ENCODE measurements around the gene EWSR1. TPM values are rescaled to one million over a fixed set of nuclear protein-coding genes. Genes with fewer than 3 reads are reported as not detected.

Gene EWSR1
- total and polyA plus RNA-seq, 2 donors (not counting 3 experiments of a cell fraction or from before 2014, with no cell fraction given), result 305 to 588 TPM

DNA sequence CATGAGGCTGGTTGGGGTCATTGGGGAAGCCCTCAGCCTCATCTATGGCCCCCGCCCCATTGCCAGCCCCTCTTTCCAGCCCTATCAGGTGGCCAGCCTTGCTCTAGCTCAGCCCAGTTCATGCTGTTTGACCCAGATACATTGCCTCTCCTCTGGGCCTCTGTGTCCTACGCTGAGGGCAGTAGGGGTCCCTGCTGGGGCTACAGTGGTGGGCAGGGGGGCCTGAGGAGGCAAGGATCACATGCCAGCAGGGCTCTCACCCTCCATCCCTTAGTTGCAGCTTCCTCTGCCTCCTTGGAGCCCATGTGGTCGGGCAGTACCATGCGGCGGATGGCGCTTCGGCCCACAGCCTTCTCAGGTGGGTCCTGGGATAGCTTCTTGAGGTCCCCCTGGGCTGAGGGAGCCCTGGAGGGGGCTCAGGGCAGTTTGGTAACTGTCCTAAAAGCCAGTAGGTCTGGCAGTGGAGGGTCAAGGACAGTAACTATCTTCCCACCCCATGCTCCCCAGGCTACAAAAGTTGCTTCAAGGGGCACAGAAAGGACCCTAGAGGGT, 43.1 kb upstream of the EWSR1 start:
- no peaks in the 10 kb centered on the region for H3K9me3 ChIP-seq (replicated peaks; ENCODE audit: control insufficient read depth, insufficient read depth, low read length)
- TF ChIP-seq JUN (IDR thresholded peaks at IDR 0.05; ENCODE audit: borderline replicate concordance, insufficient read depth, insufficient read length, low read depth) (no peak), POLR2AphosphoS5 (IDR thresholded peaks at IDR 0.05; ENCODE audit: insufficient read depth, low read depth, low read length) (no peak), FOS (IDR thresholded peaks at IDR 0.05; ENCODE audit: borderline replicate concordance, insufficient read depth, low read length) (no peak), EZH2 (IDR thresholded peaks at IDR 0.05; ENCODE audit: borderline replicate concordance, low read depth, low read length, severe bottlenecking) (no peak), GATA2 (IDR thresholded peaks at IDR 0.05; ENCODE audit: insufficient read depth, insufficient read length, low read depth, low read length) (no peak), MYC (IDR thresholded peaks at IDR 0.05; ENCODE audit: low read depth, low read length) (no peak), POLR2A (IDR thresholded peaks at IDR 0.05; ENCODE audit: low read depth, low read length) (no peak)
- TF ChIP-seq, protein P1, sequence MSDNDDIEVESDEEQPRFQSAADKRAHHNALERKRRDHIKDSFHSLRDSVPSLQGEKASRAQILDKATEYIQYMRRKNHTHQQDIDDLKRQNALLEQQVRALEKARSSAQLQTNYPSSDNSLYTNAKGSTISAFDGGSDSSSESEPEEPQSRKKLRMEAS (IDR thresholded peaks at IDR 0.05; ENCODE audit: insufficient read depth, insufficient read length), result no peak
- TF ChIP-seq, protein P2, sequence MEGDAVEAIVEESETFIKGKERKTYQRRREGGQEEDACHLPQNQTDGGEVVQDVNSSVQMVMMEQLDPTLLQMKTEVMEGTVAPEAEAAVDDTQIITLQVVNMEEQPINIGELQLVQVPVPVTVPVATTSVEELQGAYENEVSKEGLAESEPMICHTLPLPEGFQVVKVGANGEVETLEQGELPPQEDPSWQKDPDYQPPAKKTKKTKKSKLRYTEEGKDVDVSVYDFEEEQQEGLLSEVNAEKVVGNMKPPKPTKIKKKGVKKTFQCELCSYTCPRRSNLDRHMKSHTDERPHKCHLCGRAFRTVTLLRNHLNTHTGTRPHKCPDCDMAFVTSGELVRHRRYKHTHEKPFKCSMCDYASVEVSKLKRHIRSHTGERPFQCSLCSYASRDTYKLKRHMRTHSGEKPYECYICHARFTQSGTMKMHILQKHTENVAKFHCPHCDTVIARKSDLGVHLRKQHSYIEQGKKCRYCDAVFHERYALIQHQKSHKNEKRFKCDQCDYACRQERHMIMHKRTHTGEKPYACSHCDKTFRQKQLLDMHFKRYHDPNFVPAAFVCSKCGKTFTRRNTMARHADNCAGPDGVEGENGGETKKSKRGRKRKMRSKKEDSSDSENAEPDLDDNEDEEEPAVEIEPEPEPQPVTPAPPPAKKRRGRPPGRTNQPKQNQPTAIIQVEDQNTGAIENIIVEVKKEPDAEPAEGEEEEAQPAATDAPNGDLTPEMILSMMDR (IDR thresholded peaks at IDR 0.05; ENCODE audit: extremely low read depth in 1 of 2, insufficient read depth in 1 of 2, low read depth in 1 of 2, low read length in 2 of 2), result no peak
- DNase-seq (ENCODE audit: low read depth, low spot score) (no peak), FAIRE-seq (no peak)
- no peak overlapping the region for H3K4me2 ChIP-seq (ENCODE audit: insufficient read depth, low read length)
- H3K4me3 ChIP-seq (replicated peaks in 1 of 3; ENCODE audit: insufficient read depth in 1 of 3, low read depth in 1 of 3, low read length in 3 of 3), result no peak overlapping the region
- dilution Hi-C loops (cut with MboI; ENCODE audit: extremely low pct_ligation_motif_present, low sequenced_read_pairs), result no loop called here
- no peaks in the 10 kb centered on the region for H3K4me1 ChIP-seq (ENCODE audit: control insufficient read depth, extremely low read depth, insufficient read depth, low read length)
- no peaks in the 10 kb centered on the region for H3K9me1 ChIP-seq (replicated peaks; ENCODE audit: control insufficient read depth, extremely low read depth, insufficient read depth, low read length)
- intact Hi-C loops (cut with micrococcal nuclease), result no loop called here
- H2AFZ ChIP-seq (ENCODE audit: low read depth, low read length), result no peak overlapping the region
- H3K36me3 ChIP-seq (ENCODE audit: control insufficient read depth in 2 of 2, extremely low read depth in 1 of 2, insufficient read depth in 2 of 2, low read length in 2 of 2), result no peaks in the 10 kb centered on the region
- H3K27ac ChIP-seq (ENCODE audit: insufficient read depth, low read depth, low read length), result no peak overlapping the region
- ChIA-PET CTCF (interaction anchor here (0.6 to 3.3 kb wide), 3 partner anchors 20 to 201 kb away, joined by 3 to 18 read pairs (median 3); no protein-coding TSS in a partner anchor), POLR2A (no interaction called here)
- no peaks in the 10 kb centered on the region for H3K79me2 ChIP-seq (ENCODE audit: control insufficient read depth, insufficient read depth, low read length)
- no TSS peak for BruUV-seq (replicated peaks)
- H3K27me3 ChIP-seq (ENCODE audit: control insufficient read depth in 2 of 2, insufficient read depth in 2 of 2, low read length in 2 of 2), result no peaks in the 10 kb centered on the region
- no peak overlapping the region for H3K9ac ChIP-seq (replicated peaks; ENCODE audit: extremely low read depth, insufficient read depth, low read length)
- H4K20me1 ChIP-seq (replicated peaks; ENCODE audit: control insufficient read depth, extremely low read depth, insufficient read depth, low read length), result no peaks in the 10 kb centered on the region

Data from endothelial cell of umbilical vein (primary cell).